Osteoblast (primary cell): ENCODE measurements around the gene CIP2A. TPM values are rescaled to one million over a fixed set of nuclear protein-coding genes. Genes with fewer than 3 reads are reported as not detected.
"Not testable (repeated sequence)": the region's sequence is repeated elsewhere in the genome, so short reads cannot be mapped to it uniquely, and the experiment has no call there.

Experiments used
- DNase-seq: peaks from one replicate; pipeline ENCODE4 v3.0.0; 2011; ENCODE audit warnings: low spot score, mixed read lengths; ENCODE audit not compliant: insufficient read length; ENCODE audit errors: missing footprints
- H2AFZ ChIP-seq: 2 replicates; pipeline ENCODE4 v1.6.0; 2011; ENCODE audit warnings: mild to moderate bottlenecking, low read length
- H3K27ac ChIP-seq: 2 replicates; pipeline ENCODE4 v1.5.1; 2011; ENCODE audit warnings: mild to moderate bottlenecking, low read depth, low read length, moderate library complexity
- H3K27me3 ChIP-seq: 2 replicates; pipeline ENCODE4 v1.6.0; 2012; ENCODE audit warnings: mild to moderate bottlenecking, control low read depth, inconsistent platforms, low read length, moderate library complexity; ENCODE audit not compliant: insufficient read depth
- H3K36me3 ChIP-seq: 2 replicates; pipeline ENCODE4 v1.5.1; 2011; ENCODE audit warnings: mild to moderate bottlenecking, low read length, control low read depth, moderate library complexity; ENCODE audit not compliant: insufficient read depth
- H3K4me1 ChIP-seq: 2 replicates; pipeline ENCODE4 v1.5.1; 2011; ENCODE audit warnings: mild to moderate bottlenecking, low read length, control low read depth, moderate library complexity; ENCODE audit not compliant: insufficient read depth
- H3K4me2 ChIP-seq: 2 replicates; pipeline ENCODE4 v1.6.0; 2011; ENCODE audit warnings: mild to moderate bottlenecking, low read length; ENCODE audit not compliant: insufficient read depth
- H3K4me3 ChIP-seq: fragments of 200-600 bp; sonication (generic); 3 replicates; pipeline ENCODE4 v1.5.1; 2012; ENCODE audit warnings: mild to moderate bottlenecking, low read length, inconsistent platforms; ENCODE audit not compliant: insufficient read depth
- H3K79me2 ChIP-seq: 2 replicates; pipeline ENCODE4 v1.6.0; 2012; ENCODE audit warnings: mild to moderate bottlenecking, low read length, control low read depth, inconsistent platforms; ENCODE audit not compliant: insufficient read depth
- H3K9me3 ChIP-seq: 2 replicates; pipeline ENCODE4 v1.5.1; 2011; ENCODE audit warnings: low read depth, low read length, control low read depth
- H4K20me1 ChIP-seq: 2 replicates; pipeline ENCODE4 v1.6.0; 2012; ENCODE audit warnings: mild to moderate bottlenecking, low read length, control low read depth; ENCODE audit not compliant: insufficient read depth
- total RNA-seq: library from RNA; depleted of rRNA; stranded (reverse); fragments of >200 nt; gene quantifications from 2 replicates; pipeline ENCODE4 v1.2.3, GENCODE V29; 2012
- TF ChIP-seq, protein P1 (sequence below): IDR thresholded peaks from 2 replicates; pipeline ENCODE4 v1.5.1; 2011; ENCODE audit warnings: mild to moderate bottlenecking, low read depth, low read length, moderate library complexity; ENCODE audit errors: extremely low read depth

CIP2A gene
- total RNA-seq, 1 donor = 6.9 TPM

DNA sequence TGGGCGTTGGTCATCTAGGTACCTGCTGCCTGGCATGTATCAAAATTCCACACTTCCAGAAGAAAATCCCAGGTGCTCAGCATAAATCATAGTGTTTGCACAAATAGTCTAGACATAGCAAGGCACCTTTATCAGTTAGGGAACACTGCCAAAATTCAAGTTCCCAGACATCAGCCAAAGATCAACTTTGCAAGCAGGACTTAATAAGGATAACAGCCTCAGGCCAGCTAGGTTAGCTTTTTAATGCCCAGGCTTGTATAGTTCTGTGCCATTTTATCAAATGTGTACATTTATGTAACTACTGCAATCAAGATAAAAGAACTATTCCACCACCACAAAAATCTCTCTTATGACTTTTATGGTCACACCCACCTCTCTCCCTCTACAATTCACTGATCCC lies 31.0 kb upstream of the CIP2A start:
- no peak overlapping the region for H3K4me3 ChIP-seq
- no peaks in the 10 kb centered on the region for H3K79me2 ChIP-seq
- no peaks in the 10 kb centered on the region for H4K20me1 ChIP-seq
- no peaks in the 10 kb centered on the region for H3K36me3 ChIP-seq
- no peak for DNase-seq
- TF ChIP-seq, protein P1, sequence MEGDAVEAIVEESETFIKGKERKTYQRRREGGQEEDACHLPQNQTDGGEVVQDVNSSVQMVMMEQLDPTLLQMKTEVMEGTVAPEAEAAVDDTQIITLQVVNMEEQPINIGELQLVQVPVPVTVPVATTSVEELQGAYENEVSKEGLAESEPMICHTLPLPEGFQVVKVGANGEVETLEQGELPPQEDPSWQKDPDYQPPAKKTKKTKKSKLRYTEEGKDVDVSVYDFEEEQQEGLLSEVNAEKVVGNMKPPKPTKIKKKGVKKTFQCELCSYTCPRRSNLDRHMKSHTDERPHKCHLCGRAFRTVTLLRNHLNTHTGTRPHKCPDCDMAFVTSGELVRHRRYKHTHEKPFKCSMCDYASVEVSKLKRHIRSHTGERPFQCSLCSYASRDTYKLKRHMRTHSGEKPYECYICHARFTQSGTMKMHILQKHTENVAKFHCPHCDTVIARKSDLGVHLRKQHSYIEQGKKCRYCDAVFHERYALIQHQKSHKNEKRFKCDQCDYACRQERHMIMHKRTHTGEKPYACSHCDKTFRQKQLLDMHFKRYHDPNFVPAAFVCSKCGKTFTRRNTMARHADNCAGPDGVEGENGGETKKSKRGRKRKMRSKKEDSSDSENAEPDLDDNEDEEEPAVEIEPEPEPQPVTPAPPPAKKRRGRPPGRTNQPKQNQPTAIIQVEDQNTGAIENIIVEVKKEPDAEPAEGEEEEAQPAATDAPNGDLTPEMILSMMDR = no peak
- no peak overlapping the region for H3K4me2 ChIP-seq
- no peaks in the 10 kb centered on the region for H3K4me1 ChIP-seq
- no peaks in the 10 kb centered on the region for H3K27me3 ChIP-seq
- H2AFZ ChIP-seq = no peak overlapping the region
- no peak overlapping the region for H3K27ac ChIP-seq
- no peaks in the 10 kb centered on the region for H3K9me3 ChIP-seq

DNA sequence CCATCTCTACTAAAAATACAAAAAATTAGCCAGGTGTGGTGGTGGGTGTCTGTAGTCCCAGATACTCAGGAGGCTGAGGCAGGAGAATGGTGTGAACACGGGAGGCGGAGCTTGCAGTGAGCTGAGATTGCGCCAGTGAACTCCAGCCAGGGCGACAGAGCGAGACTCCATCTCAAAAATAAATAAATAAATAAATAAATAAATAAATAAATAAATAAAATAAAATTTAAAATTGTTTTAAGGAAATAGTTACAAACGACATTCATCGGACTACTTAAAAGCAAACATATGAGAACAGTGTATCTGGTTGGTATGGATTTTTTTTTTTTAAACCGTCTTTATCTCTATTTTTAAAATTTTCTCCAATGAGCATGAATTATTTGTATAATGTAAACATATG lies 26.9 kb upstream of the CIP2A start:
- H3K4me3 ChIP-seq, H3K36me3 ChIP-seq, H3K9me3 ChIP-seq, H3K27me3 ChIP-seq, H3K79me2 ChIP-seq, H2AFZ ChIP-seq, H3K4me1 ChIP-seq, H4K20me1 ChIP-seq, H3K4me2 ChIP-seq, H3K27ac ChIP-seq, DNase-seq: not testable (repeated sequence)

DNA sequence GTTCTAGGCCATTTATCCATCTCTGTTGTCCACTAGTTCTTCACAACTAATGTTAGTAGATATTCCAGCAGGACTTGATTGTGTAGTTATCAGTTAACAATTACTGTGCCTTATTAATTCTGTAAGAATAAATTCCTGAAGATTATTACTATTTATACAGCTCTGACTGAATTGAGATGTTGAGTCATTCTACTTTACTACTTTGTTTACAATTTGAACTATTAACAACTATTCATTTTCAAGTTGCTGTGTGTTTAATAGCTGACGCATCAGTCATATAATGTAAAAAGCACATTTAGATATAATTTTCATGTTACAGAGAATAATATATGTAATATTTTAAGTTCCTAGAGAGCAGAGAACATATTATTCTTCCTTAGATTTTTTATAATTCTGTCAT lies 21.4 kb upstream of the CIP2A start:
- Histone ChIP-seq H4K20me1 (no peaks in the 10 kb centered on the region), H3K9me3 (no peaks in the 10 kb centered on the region), H2AFZ (no peak overlapping the region), H3K36me3 (no peaks in the 10 kb centered on the region), H3K79me2 (no peaks in the 10 kb centered on the region), H3K4me3 (no peak overlapping the region), H3K27me3 (no peaks in the 10 kb centered on the region), H3K4me1 (no peaks in the 10 kb centered on the region), H3K27ac (no peak overlapping the region), H3K4me2 (no peak overlapping the region)
- DNase-seq = no peak
- TF ChIP-seq, protein P1 = no peak

DNA sequence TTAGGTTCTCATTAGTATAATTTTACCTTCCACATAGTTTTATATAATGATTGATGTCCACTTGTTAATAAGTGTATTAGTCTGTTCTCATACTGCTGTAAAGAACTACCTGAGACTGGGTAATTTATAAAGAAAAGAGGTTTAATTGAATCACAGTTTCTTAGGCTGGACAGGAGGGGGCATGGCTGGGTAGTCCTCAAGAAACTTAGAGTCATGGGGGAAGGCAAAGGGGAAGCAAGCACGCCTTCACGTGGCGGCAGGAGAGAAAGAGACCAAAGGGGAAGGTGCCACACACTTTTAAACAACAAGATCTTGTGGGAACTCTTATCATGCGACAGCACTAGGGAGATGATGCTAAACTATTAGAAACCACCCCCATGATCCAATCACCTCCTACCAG lies 19.5 kb upstream of the CIP2A start:
- H3K79me2 ChIP-seq = no peaks in the 10 kb centered on the region
- no peaks in the 10 kb centered on the region for H3K36me3 ChIP-seq
- H3K27ac ChIP-seq = no peak overlapping the region
- H2AFZ ChIP-seq = no peak overlapping the region
- TF ChIP-seq, protein P1 = no peak
- H3K4me2 ChIP-seq = no peak overlapping the region
- no peak for DNase-seq
- no peak overlapping the region for H3K4me3 ChIP-seq
- no peaks in the 10 kb centered on the region for H3K9me3 ChIP-seq
- H3K4me1 ChIP-seq = peaks cover 2% of the 10 kb centered on the region
- H3K27me3 ChIP-seq = no peaks in the 10 kb centered on the region
- no peaks in the 10 kb centered on the region for H4K20me1 ChIP-seq
